ENCODE measurements around the gene LRFN5.
A peak's percentile ranks its signal among the peaks of the same experiment; 100 is the strongest.
"Not testable (repeated sequence)": the region's sequence is repeated elsewhere in the genome, so short reads cannot be mapped to it uniquely, and the experiment has no call there.

The LRFN5 gene

DNA sequence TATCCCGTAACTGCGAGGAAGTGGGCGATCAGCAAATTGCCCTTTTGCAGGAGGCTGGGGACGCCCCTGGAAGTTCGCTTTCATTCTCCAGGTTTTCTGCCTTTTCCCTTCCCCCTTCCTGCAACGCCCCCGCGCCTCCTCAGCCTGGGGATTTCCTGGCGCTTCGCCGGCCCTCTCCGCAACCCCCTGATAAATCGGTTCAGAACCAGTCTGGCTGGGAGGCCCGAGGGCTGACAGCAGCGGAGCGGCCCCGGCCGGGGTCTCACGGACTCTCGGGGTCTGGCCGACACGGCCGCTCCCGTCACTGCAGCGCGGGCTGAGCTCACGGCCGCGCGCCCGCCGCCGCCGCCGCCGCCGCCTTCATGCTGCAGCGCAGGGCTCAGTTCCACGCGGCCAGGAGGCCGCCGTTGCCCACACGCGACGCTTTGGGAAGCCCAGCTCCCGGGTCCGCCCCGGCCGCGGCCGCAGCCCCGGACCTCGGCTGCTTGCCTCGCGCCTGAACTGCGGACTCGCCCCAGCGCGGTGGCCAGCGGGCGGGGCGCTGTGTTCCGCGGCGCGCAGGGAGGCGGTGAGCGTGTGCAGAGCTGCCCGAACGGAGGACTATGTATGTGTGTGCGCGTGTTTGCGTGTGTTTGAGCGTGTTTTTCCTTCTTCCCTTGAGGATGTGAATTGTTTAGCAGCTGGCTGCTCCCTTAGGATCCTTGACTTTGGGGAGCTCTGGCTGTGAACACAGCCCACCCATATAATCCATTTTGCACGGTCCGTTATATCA, at the start of gene LRFN5:
TSS of gene LRFN5 (plus strand) at position 345 of the 772 bp plus-strand sequence.
- peak; percentile 72 for DNase-seq (ENCODE audit: low read depth, low spot score)

DNA sequence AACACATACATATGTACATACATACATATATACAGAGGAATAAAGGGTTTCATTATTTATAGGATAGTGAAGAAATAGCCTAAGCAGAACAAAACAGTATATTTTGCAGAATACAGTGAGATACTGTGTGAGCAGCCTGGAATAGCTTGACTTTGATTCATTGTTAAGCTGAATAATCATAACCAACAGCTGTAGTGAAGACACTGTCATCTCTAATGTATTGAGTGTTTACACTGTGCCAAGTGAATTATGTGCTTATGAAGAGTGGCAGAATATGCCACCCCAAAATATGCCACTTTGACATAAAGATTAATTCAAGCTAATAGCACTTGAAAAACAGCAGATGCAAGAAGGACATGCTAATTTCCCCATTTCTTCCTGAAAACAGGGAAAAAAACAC, 48.2 kb upstream of the LRFN5 start:
- no peak for DNase-seq (ENCODE audit: low read depth, low spot score)

DNA sequence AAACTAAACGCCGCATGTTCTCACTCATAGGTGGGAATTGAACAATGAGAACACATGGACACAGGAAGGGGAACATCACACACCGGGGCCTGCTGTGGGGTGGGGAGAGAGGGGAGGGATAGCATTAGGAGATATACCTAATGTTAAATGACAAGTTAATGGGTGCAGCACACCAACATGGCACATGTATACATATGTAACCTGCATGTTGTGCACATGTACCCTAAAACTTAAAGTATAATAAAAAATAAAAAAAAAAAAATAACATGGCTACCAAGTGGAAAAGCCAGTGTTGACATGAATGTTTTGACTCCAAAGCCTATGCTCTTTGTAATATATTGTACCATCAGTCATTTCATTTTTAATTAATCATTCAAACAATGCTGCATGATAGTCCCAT, 39.8 kb upstream of the LRFN5 start:
- DNase-seq (ENCODE audit: low read depth, low spot score) = not testable (repeated sequence)

DNA sequence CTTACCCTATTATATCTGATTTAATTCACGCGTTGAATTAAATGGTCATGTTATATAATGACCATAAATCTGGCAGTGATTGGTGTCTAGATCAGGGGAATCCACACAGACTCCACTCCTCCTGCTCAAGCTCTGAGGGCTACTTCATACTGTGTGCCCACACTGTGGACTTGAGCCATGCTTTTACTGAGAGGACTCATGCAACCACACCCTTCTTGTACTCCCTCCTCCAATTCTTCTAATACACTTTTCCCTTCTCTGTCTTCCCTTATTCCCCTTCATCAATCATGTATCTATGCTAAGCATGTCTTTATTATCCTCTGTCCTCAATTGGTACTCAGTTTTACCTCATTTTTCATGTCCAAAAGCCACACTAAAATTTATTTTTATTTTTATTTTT, 37.7 kb upstream of the LRFN5 start:
- DNase-seq (ENCODE audit: low read depth, low spot score) = no peak

DNA sequence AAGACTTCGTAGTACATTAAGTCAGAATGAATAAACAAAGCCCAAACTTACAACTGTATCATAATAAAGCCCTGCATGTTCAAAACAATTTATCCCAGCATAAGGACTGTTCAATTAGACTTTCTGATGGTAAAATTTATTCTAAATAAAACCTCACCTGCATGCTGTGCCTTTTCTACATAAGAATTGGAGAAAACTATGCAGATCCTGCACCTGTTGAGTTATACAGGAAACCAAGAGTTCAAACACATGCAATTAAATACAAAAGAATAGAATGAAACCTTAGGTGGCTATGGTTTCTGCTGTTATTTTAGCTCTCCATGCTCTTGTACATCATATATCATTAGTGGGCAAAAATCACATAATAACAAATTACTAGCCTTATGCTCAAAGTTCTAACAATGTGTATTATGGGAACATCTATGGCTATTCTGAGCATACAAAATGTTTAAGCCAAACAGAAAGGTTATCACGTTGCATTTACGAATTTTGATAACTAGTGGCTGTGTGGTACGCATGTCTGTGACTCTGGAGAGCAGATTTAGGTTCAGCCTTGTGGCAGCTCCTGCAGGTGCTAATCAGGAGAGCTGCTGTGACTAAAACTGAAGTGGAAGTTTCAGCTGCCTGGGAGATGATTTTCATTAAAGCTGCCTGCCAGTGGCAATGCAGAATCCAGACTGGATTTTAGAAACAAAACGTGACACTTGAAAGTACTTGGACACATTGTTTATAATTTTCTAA, 36.1 kb upstream of the LRFN5 start:
- no peak for DNase-seq (ENCODE audit: low read depth, low spot score)

DNA sequence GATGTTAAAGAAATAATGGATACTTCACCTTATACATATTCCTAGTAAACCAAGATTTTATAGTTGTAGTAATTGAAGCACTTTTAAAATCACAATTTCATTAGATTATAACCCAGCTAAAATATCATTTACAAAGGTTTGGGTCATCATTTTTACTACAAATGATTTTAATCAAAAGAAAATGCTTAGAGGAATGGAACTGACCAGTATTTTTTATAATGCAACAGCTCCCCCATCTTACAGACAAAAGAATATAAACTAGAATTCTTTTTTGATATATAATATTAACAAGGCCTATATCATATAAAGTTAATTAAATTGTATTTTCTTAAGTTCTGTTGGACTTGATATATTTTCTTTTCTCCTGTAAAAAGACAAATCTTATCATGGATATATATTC, 20.4 kb upstream of the LRFN5 start:
- no peak for DNase-seq (ENCODE audit: low read depth, low spot score)

DNA sequence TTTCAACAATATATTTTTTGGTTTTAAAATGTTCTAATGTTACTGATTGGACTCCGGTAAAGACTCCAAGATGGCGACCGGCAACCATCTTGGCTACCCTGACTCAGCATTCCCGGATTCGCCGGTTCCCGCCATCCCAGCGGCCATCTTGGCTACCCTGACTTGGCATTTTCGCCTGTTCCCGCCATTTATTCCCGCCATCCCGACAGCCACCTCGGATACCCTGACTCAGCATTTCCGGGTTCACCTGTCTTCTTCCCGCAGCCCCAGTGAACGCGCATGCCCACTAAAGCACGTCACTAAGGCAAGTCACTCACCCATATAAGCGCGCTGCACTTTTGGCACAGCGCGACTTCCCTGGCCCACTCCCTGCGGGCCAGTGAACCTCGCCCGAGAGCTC, 9.0 kb upstream of the LRFN5 start:
- no peak for DNase-seq (ENCODE audit: low read depth, low spot score)

DNA sequence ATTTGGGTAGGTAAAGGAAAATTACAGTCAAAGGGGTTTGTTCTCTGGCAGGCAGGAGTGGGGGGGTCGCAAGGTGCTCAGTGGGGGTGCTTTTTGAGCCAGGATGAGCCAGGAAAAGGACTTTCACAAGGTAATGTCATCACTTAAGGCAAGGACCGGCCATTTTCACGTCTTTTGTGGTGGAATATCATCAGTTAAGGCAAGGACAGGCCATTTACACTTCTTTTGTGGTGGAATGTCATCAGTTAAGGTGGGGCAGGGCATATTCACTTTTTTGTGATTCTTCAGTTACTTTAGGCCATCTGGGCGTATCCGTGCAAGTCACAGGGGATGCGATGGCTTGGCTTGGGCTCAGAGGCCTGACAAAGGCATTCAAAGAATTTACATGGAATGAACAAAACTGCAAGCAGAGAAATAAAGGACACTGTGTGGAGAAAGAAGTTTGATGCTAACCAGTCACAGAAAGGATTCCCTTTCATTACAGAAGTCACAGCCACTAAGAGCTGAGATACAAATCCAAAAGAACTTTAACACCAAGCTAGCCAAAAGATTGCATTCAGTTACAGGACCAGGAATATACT, 6.8 kb upstream of the LRFN5 start:
- DNase-seq (ENCODE audit: low read depth, low spot score) = peak; percentile 12

DNA sequence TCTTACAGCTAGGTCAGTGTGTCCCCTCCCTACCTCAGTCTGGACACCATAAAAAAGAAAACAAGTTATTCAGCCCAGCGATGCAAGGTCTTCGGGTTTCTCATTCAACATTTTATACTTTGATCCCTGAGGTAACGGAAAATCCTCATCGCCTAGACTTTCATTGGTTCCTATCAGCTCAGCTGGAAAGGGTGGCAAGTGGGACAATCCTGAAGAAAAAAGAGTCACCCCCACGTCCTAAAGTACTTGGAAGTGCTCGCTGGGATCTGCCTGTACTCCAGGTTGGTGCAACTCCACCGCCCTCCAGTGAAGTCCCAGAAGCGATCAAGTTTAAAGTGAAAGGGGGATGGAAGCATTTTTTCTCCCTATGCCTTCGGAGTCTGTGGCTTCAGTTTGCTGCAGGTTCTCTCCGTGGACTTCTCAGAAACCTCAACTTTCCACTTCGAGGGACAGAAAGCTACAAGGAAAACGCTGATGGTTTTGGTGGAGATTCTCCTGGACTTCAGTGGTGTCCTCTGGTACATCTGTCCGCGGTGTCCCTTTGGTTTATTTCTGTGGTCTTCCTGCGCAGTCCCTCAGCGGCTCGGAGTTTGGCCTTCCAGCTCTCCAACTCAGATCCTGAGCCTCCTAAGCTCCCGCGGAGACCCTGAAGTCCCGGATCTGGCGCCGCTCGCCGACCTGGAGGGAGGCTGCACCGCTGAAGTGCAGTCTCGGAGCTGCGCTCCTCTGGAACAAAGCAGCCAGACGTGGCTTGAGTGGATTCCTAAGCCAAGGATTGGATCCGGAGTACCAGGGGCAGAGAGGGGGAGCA, 1.8 kb upstream of the LRFN5 start:
- DNase-seq (ENCODE audit: low read depth, low spot score) = peak; percentile 90

DNA sequence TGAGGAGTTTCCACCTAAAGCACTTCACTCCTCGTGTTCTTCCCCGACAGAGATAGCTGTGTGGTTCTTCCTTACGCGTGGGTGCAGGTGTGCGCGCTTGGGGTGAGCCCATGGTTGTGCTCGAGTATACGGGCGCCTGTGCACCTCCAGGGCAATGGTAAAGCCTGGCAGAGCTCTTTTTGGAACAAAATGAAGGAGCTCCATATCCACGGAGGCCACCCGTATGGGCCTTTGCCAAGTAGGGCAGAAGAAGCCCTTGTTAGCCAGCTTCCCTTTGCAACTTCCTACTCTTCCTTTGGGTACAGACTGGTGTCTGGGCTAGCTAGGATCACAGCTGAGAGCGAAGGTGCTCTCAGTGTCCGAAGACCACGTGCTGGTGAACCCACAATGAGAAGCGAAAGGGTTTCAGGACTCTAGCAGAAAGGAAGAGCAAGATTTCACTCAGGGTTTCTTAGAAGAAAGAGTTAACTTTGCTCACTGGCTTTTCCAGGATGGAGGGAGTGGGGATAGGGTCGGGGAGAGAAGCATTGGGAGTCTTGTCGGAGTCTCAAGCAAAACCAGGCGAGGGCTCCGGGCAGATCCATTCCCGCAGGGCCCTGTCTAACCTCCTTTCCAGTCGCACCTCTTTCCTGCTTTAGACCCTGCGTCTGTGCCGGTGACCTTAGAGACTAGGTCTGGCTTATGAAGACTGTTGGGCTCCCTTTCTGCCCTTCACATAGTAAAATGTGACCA, 960 bp upstream of the LRFN5 start:
- peak; percentile 49 for DNase-seq (ENCODE audit: low read depth, low spot score)

DNA sequence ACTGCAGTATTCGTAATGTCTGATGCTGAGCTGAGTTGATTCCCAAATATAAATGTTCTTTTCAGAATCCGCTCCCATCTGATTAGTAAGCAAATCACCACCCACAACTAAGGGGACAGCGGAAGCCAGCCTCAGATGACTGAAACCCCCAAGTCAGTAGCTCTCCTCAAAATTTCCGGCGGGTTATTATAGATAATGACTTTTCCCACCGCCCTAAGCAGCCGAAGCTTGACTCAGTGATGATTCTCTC, 469 bp upstream of the LRFN5 start:
- no peak for DNase-seq (ENCODE audit: low read depth, low spot score)

DNA sequence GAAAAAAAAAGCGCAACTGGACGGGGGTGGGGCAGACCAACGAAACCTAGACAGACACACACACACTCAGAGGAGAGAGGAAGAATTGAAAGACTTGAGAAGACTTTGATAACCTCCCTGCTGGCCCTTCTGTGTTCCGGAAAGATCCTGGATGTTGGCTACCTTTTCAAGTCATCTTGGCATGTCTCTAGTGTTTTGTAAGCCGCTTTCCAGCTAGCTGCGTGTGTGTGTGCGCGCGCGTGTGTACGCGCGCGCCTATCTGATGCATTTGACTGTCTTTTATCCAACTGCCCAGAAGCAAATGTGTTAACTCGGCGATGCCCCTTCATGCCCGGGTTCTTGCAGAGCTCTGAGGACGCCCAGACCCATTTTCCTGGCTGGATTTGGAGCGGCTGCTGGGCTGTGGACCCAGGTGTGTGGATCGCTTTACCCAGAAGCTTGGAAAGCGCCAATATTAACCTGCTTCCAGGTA, 664 bp downstream of the LRFN5 start:
- DNase-seq (ENCODE audit: low read depth, low spot score) = peak; percentile 45

DNA sequence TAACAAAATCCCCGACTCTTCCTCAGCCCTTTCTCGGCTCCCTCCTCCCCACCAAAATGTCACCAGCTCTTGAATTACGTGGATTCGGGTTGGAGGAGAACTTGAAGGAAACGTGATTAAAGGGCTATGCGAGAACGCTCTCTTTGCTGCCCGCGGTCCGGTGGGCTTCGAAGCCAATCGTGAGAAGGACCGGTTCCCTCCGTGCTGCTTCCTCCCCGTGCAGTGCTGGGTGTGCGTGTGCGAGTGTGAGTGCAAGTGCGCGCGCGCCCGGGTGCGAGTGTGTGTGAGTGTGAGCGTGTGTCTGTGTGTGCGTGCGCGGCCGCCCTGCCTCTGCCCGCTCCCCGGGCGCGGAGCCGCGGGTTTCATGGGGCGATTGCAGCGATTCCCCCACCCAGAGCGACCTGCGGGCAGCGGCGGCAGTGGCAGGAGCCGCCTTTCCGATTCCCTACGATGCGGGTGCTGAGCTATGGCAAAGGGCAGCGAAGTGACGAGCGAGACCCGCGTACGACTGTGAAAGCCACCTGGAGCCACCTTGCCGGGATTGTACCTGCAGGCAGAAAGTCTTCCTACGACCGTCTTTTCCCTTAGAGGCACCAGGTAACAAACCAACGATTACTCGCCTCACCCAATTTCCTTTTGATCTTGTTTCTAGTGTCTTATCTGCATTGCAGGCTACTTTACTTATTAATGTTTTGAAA, 1.4 kb downstream of the LRFN5 start:
- DNase-seq (ENCODE audit: low read depth, low spot score) = peak; percentile 31

DNA sequence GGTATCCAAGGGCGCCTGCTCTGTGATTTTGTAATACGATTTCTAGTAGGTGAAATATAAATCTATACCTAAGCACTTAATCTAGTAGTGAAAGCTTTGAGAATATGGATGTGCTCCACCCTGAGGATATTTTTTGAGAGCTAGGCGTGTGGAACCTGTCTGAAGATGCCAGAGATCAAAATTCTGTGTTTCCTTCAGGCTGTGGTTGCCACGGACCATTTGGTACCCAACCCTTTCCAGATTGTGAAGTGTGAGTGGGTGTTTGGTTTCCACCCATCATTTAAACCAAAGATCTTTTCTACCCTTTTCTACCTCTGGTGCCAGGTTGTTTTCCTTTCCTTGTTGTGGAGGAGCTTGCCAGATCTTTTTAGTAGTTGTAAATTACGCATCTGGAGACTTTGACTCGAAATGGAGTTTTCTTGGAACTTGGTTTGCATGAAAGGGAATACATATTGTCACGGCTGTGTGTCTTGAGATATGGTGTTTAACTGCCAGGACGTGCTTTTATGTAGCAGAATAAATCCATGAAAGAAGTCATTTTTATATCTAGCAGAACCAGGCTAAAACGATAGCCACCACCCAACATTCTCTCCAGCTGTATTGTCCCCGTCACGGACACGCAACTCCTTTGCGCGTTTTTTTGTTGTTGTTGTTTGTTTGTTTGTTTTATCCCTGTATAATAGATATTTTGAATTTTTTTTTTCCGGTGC, 2.2 kb downstream of the LRFN5 start:
- peak; percentile 7 for DNase-seq (ENCODE audit: low read depth, low spot score)

DNA sequence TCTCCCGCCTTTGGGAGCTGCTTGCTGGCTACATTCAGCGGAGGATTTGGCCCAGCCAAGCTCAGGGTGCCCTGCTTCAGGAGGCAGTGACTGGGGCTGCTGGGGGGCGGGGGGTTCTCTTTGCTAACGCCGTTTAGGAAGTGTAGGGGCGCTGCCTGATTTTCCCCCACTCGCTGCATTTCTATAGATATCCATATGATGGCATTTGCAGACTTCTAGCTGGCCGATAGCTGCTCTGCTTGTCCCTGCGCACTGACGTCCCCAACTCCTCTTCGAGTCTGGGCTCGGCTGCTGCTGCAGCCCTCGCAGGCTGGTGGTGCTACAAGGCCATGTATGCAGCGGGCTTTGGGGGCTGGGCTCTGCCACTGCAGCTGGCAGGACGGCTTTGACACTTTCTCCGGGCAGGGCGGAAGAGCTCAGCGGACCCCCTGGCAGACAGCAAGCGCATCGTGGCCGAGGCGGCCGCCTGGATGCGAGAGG, 3.1 kb downstream of the LRFN5 start:
- DNase-seq (ENCODE audit: low read depth, low spot score) = peak; percentile 78

DNA sequence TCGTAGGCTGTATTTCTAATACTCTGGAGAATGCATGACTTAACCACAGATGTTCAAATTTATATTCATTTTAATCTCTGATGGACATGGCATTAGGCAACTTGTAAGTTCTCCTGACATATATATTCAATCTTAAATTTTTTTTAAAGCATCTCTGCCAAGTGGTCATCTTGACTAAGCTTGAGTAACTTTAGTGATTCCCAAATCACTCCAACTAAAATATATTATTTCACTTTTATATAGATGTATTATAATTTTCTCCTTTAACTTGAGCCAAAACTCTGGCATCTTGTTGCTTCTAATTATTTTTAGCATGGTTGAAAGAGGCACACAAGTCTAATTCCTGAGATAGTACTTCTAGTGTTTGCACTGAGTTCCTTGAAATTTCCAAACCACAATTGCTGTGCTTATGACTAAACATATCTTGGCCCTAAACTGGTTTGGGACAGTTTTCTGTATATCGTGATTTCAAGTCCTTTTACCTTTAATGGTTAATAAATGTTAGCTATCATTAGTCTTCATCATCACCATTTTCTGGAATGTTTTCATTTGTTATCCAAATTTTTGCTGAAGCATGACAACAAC, 8.4 kb downstream of the LRFN5 start:
- no peak for DNase-seq (ENCODE audit: low read depth, low spot score)

DNA sequence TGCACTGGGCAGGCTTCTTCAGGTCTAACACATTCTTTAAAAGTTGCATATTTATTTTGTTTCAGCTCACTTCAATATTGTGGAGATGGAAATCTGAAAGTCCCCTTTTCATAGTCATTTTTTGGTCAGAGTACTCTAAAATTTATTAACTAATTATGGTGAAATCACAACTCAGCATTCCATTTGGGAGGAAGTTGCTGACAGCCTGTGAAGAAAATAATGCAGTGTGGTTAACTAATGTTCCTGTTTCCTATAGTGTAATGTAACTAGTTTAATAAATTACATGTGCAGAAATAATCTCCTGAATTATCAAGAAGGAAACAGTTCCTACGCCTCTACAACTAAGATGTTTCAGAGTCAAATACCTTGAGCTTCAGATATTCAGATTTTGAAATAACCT, 17.1 kb downstream of the LRFN5 start:
- DNase-seq (ENCODE audit: low read depth, low spot score) = no peak

DNA sequence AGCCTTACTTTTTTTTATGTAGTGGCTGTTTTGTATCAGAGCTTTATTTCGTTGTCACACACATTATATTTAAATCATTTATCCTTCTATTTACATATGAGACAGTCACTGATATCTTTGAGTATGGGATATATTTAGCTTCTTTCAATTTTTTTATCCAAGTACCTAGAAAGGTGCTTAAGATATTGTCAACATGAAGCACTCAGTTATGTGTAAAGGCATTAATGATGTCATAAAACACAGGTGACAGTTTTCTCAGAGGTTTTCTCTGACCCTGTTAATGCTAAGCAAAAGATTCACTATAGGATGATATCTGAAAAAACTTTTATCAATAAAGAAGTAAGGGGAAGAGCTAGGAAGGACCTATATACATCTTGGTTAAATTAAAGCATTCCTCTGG, 23.2 kb downstream of the LRFN5 start:
- DNase-seq (ENCODE audit: low read depth, low spot score) = no peak

DNA sequence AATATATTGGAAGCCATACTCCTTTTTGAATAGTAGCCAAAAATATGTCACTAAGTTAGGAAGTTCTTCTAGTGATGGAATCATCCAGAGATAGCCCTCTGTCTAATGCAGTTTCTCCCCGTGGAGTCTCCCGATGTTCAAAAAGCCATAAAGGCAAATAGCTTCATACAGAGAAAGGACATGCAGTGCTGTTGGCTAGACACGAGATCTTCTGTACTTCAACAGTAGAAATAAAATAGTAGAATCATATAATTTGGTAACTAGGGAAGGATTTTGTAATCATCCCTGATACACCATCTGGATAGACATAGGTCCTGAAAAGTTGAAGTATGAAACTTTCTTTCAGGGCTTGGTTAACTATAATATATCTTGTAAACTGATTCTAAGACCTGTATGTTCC, 27.6 kb downstream of the LRFN5 start:
- no peak for DNase-seq (ENCODE audit: low read depth, low spot score)

Measured in astrocyte of the hippocampus (primary cell).